GM21360 (cell line): ENCODE data around the gene ENKUR.

Source experiments
- ATAC-seq: cut with Tn5 transposase; IDR thresholded peaks from one replicate; pipeline ENCODE4 v1.9.1; 2021; ENCODE audit warnings: mild to moderate bottlenecking, moderate library complexity; ENCODE audit not compliant: unreplicated experiment

ENKUR gene

GRCh38 chr10:25015828-25016375, at the start of gene ENKUR:
ENKUR (minus strand) TSS chr10:25016158; CDS start chr10:25015936, 222 bp downstream.
- peak; percentile 58 for ATAC-seq

DNA sequence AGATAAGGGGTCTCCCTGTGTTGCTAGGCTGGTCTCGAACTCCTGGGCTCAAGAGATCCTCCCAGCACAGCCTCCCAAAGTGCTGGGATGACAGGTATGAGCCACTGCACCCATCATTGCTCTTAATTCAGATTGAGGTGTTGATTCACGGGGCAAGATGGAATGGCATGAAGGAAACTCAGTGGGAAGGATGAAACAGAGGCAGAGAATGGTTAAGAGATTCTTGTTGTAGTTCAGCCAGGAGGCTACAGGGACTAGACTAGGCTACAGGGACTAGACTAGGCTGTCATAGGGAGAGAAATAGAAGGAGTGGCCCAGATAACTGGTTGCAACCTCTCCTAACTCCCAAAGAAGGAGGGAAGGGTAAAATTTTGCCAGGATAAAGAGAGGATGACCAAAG, 48.4 kb upstream of the ENKUR start:
- no peak for ATAC-seq

GRCh38 chr10:25063644-25064043, 47.7 kb upstream of the ENKUR start:
- ATAC-seq, result no peak

DNA sequence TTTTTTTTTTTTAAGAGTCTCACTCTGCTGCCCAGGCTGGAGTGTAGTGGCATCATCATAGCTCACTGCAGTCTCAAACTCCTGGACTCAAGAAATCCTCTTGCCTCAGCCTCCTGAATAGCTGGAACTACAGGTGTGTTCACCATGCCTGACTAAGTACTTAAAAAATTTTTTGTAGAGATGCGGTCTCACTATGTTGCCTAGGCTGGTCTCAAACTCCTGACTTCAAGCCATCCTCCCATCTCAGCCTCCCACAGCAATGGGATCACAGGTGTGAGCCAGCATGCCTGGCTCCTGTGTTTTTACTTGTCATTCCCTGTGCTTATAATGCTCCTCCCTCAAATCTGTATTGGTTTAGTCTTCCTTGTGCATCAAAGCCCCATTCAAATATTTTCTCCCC, 47.2 kb upstream of the ENKUR start:
- ATAC-seq, result no peak

DNA sequence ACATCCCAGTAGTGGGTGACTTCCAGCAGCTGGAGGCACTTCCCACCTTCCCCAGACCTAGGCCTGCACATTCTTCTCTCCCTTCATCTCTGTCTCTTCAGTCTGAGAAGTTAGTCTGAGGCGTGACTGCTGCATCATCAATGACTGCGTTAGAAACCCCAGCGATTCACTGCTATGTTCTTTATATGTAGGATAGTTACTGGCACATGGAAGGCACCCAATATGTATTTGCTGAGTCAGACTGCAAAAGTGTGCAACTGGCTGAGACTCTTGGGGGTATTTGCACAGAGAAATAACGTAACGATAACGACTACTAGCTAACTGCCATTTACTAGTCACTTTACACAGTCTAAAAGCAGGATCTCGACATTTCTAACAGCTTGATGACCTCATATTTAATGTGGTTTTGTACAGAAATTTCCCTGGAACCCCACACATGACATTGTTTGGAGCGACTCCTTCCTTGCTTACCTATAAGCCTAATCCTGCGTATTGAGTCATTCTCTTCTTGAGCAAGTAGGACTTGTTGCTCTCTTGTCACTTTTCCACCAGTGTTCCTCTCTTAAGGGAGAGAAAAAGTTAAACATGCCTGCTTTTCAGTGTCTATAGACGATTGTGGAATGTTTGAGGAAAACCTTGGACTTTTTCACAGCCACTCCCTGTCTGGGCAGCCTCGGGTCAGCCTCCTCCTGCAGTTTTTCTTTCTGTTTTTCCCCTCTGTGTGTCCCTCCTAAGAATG, 45.9 kb upstream of the ENKUR start:
- ATAC-seq, result no peak

DNA sequence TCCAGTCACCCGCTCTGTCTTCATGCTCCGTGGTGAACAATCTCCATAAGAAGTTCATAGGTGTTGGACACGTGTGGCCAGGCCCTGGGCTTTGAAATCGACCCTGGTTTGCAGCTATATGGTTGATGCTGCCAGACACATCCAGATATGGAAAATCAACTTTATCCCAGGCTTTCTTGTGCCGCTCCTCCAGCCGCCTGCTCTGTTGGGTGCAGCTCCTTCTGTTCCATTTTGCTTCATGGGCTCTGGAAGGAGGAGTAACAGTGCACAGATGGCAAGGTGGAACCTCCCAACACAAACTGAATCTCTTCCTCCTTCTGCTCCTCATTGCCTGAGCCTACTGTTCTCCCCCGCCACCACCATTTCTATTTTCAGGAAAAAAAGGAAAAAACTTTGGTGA, 45.2 kb upstream of the ENKUR start:
- ATAC-seq, result no peak

DNA sequence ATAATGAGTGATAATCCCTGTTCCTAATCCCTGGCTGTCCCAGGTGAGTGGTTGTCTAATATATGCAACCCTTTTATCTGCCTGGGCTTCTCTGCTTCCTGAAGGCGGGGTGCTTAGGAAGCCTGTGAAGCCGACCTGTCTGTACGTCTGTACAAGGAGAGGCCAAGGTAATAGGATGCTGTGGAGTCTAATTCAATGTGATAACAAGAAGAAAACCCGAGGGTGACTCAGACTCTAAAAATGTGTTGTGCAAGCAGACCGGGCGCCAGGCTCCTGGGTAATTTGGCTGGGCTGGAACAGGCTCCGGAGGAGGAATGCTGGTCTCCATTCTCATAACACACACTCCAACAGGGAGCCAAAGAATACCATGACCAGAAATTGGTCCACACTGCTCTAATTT, 44.0 kb upstream of the ENKUR start:
- ATAC-seq, result no peak

GRCh38 chr10:25057886-25058285, 41.9 kb upstream of the ENKUR start:
- ATAC-seq, result no peak

DNA sequence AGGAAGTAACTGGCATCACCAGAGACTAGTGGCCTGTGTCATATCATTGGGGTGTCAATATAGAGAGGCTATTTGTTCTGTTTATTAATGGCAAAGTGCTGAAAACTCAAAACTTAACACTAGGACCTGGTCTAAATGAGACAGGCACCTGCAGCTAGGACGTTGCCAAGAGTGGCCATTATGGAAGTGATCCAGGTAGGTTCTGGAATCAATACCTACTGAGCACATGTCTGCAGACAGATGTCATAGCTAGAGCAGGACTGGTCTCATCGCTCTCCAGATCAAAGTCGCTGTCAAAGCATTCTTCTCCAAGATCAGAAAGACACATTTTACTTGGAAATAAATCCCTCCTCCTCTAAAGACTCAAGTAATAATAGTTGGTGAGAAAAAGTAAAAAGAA, 40.8 kb upstream of the ENKUR start:
- ATAC-seq, result no peak

DNA sequence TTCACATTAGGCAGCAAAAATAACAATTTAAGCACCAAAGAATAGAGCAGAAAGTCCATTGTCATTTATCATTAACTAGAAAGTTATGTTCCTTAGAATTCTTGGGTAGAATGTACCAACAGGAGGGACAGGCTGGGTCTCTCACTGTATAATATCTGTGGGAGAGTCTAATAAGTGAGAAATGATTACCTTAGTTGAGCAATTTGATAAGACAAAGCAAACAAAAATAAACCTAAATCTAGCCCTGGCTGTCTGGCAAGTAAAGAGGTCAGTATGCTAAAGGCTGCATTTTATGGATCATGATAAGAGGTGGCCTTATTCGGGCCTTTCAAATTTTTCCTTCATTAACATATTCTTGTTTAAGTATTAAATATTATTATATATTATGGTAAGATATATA, 36.1 kb upstream of the ENKUR start:
- ATAC-seq, result no peak

- no peak for ATAC-seq
Measured at GRCh38 chr10:25050402-25050801, 34.4 kb upstream of the ENKUR start.

- no peak for ATAC-seq
Measured at GRCh38 chr10:25049966-25050365, 34.0 kb upstream of the ENKUR start.

DNA sequence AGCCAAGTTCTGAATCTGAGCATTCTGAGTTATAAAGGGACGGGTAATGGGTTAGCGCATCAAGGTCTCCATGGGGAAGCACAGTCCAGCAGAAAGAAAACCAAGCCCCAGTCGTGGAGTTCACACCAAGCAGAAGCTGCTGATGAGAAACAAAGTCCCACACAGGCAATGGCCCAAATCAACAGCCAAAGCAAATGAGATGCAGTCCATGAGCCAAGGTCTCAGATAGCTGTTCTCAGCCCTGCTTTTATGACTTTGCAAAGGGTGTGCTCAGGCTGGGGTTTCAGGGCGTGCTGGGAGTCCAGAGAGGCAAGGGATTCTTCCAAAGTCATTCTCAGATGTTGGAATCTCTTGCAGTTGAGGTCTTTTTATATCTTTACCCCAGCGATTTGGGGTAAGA, 32.5 kb upstream of the ENKUR start:
- no peak for ATAC-seq

- no peak for ATAC-seq
Measured at GRCh38 chr10:25047591-25048301, 31.8 kb upstream of the ENKUR start.

DNA sequence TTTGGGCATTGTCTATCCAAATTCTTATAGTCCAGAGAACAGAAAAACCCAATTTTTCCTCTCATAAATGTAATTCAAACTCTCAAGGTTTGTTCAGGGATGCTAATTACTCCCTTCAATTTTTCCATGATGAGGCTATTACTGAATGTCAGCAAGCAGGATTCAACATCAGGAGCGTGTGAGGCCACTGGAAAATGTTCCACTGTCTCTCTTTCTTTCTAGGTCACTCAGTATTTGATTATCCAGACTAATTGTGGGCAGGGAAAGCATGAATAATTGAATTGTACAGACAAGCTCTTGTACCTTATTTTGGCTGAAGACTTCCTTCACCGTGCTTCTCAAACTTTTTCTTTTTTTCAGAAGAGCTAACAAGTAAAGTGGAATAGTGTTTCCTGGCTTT, 31.1 kb upstream of the ENKUR start:
- ATAC-seq, result no peak

GRCh38 chr10:25046641-25047040, 30.7 kb upstream of the ENKUR start:
- ATAC-seq, result no peak

DNA sequence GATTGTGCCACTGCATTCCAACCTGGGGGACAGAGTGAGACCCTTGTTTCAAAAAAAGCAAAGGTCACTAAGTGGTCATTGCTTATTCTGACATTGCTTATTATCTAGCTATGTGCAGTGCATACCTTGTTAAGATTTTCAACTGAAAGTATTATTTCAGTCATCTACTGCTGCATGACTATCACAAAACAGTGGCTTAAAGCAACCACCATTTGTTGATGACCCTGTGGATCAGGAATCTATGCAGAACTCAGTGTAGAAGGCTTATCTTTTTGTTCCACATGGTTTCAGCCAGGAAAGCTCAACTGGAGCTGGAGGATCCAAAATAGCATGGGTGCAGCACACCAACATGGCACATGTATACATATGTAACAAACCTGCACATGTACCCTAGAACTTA, 23.6 kb upstream of the ENKUR start:
- no peak for ATAC-seq

GRCh38 chr10:25038325-25038724, 22.4 kb upstream of the ENKUR start:
- no peak for ATAC-seq

GRCh38 chr10:25036381-25036780, 20.4 kb upstream of the ENKUR start:
- no peak for ATAC-seq

DNA sequence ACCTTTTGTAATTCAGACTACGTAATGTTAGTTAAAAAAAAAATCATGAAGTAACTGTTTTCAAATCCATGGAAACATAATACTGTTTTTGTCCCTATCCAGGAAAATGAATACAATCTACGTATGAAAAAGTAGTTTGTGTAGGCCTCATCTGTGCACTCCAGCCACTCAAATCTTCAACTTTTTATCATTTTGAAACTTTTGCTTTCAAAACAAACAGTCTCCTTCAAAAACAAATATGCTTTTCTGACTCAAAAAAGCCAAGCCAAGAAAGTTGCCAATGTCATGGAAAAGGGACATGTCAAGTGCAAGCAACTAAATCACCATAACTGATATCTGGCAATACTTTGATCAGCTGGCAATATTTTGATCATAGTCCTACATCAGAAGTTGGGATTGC, 13.6 kb upstream of the ENKUR start:
- no peak for ATAC-seq

DNA sequence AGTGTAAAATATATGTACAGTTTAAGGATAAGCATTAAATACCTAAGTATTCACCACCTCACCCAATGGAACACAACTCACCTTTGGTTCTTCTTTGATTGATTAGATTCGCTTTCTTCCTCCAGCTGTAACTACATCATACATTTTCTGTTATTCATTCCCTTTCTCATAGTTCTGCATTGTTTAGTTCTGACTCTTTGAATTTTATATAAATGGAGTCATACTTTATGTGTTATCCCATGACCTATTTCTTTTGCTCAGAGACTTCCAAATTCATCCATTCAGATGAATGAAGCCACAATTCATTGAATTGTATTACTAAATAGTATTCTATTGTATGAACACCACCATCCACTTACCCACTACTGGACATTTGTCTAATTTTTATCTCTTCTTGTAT, 12.8 kb upstream of the ENKUR start:
- no peak for ATAC-seq

DNA sequence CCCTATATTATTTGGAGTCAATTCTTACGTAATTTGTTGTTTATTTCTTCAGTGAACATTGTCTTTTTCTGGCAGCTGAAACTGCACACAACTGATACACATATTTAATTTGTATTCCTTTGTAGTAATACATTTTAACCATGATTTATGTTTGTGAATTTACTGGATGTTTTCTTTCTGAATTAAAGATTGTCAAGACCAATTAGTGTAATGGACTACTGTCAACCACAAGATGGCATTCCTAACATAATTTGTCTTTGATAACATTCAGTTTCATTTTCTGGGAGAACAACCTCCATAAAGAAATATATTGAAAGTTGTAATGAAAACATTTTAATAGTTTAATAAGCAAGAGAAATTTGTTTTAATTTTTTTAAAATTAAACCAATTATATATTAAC, 10.5 kb upstream of the ENKUR start:
- ATAC-seq, result no peak
